ENCODE results near the gene NMNAT2.

- no peak for TF ChIP-seq JUN (CRISPR knock-in tag; IDR thresholded peaks at IDR 0.05)
- TF ChIP-seq CTCF (IDR thresholded peaks at IDR 0.05) = no peak
- TF ChIP-seq MLX (CRISPR knock-in tag; IDR thresholded peaks at IDR 0.05) = no peak
- TF ChIP-seq ZNF121 (CRISPR knock-in tag; IDR thresholded peaks at IDR 0.05) = no peak
- no peak for TF ChIP-seq FOXJ3 (CRISPR knock-in tag; IDR thresholded peaks at IDR 0.05; ENCODE audit: borderline replicate concordance)
- no peak for TF ChIP-seq SP1 (CRISPR knock-in tag; conservative IDR thresholded peaks at IDR 0.05)
- no peak for TF ChIP-seq PREB (CRISPR knock-in tag; IDR thresholded peaks at IDR 0.05; ENCODE audit: borderline replicate concordance)
- no peak for TF ChIP-seq NR3C1 (CRISPR knock-in tag; conservative IDR thresholded peaks at IDR 0.05; ENCODE audit: low read depth)
- no peak for TF ChIP-seq AFF4 (CRISPR knock-in tag; IDR thresholded peaks at IDR 0.05; ENCODE audit: borderline replicate concordance)
Observed at GRCh38 chr1:183215936-183216335, 202.2 kb downstream of the NMNAT2 start.
